Omental fat pad (tissue), 4 donors: ENCODE data around the gene POU2F1. TPM values are rescaled to one million over a fixed set of nuclear protein-coding genes. Genes with fewer than 3 reads are reported as not detected.
"Not testable (repeated sequence)": the region's sequence is repeated elsewhere in the genome, so short reads cannot be mapped to it uniquely, and the experiment has no call there.

Experiments
- ATAC-seq: fragments of 150-250 bp; one replicate; pipeline ENCODE4 v1.9.1; 2016; ENCODE audit warnings: mild to moderate bottlenecking, moderate library complexity; ENCODE audit not compliant: low FRiP score
- DNase-seq: peaks from one replicate; pipeline ENCODE4 v3.0.0-alpha.2; 2019; ENCODE audit warnings: low spot score
- total RNA-seq, 4 donors: library from RNA; depleted of rRNA; stranded (reverse); fragments of >200 nt; gene quantifications; one replicate each; pipeline ENCODE4 v1.1.0, GENCODE V29; 2016
- TF ChIP-seq, protein P1 (sequence below), 3 donors: fragments of 450-650 bp; IDR thresholded peaks; one replicate each; pipeline ENCODE4 v1.5.1; 2016 to 2017; ENCODE audit warnings: antibody characterized with exemption in 3 of 3, mild to moderate bottlenecking in 3 of 3, moderate library complexity in 2 of 3

Gene POU2F1
- total RNA-seq, 4 donors from 2014 or later, result 10.3 to 18.9 (median 13.5) TPM

- ATAC-seq (no peak), DNase-seq (no peak)
- TF ChIP-seq, protein P1, sequence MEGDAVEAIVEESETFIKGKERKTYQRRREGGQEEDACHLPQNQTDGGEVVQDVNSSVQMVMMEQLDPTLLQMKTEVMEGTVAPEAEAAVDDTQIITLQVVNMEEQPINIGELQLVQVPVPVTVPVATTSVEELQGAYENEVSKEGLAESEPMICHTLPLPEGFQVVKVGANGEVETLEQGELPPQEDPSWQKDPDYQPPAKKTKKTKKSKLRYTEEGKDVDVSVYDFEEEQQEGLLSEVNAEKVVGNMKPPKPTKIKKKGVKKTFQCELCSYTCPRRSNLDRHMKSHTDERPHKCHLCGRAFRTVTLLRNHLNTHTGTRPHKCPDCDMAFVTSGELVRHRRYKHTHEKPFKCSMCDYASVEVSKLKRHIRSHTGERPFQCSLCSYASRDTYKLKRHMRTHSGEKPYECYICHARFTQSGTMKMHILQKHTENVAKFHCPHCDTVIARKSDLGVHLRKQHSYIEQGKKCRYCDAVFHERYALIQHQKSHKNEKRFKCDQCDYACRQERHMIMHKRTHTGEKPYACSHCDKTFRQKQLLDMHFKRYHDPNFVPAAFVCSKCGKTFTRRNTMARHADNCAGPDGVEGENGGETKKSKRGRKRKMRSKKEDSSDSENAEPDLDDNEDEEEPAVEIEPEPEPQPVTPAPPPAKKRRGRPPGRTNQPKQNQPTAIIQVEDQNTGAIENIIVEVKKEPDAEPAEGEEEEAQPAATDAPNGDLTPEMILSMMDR (IDR thresholded peaks at IDR 0.05), result no peak
These were observed 18.6 kb upstream of the POU2F1 start for GRCh38 chr1:167202049-167202448.

DNA sequence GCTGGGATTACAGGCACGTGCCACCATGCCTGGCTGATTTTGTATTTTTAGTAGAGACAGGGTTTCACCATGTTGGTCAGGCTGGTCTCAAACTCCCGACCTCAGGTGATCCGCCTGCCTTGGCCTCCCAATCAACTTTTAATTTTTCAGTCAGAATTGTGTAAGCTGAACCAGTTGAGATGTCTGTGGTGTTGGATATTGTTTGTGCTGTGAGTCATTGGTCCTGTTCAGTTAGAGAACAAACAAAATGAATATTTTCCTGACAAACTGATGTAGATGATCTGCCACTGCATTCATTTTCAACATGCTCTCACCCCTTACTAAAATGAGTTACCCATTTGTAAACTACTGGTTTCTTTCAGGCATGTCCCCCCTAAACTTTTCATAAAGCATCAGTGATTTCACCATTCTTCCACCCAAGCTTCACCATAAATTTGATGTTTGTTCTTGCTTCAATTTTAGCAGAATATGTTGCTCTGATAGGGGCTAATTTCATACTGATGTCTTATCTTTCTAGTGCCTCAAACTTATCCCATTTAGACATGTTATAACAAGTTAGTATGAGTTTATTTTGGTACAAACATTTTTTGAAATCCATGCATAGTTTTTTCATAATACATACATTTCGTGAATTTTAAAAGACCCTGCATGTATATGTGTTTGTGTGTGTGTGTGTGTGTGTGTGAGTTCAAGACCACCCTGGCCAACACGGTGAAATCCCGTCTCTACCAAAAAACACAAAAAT is 15.2 kb upstream of the POU2F1 start:
- DNase-seq, ATAC-seq: not testable (repeated sequence)

- DNase-seq (no peak), ATAC-seq (no peak)
- TF ChIP-seq, protein P1 (IDR thresholded peaks at IDR 0.05), result no peak
These were observed 14.4 kb upstream of the POU2F1 start for GRCh38 chr1:167206166-167206835.

DNA sequence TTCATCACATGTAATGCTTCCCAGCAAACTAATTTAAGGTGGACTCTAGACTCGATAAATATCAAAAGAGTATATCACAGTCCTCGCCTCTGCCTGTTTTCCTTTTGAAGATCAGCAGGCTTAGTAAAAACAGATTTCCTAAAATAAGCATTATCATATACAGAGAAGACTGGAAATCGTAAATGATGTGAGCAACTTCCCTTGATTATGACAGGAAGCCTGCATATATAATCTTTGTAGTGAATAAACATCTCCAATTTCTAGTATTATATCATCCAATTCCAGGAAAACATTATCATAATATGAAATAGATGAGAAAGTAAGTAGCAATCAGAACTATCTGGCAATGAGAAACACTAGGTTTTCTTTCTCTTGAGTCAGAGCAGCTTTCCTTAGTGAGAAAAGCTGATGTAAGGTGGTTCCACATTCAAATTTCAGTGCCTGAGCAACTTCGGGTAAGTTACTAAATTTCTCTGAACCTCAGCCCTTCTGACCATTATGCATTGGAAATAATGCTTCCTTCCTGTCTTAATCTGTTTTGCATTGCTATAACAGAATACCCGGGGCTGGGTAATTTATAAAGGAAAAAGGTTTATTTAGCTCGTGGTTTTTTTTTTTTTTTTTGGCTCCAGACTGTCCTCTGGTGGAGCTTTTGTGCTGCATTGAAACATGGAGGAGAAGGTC is 12.6 kb upstream of the POU2F1 start:
- DNase-seq (no peak), ATAC-seq (no peak)
- TF ChIP-seq, protein P1 (IDR thresholded peaks at IDR 0.05), result no peak

DNA sequence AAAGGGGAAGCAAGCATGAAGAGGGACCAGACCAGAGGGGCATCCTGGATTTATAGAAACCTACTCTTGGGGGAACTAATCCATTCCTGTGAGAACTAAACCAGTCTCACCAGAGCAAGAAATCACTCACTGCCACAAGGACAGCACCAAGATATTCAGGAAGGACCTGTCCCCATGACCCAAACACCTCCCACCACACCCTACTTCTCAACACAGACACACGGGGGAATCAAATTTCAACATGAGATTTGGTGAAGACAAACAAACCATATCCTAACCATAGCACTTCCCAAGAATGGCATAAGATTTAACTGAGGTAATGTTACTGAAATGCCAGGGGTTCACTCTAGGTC is 12.1 kb upstream of the POU2F1 start:
- TF ChIP-seq, protein P1 (IDR thresholded peaks at IDR 0.05), result no peak
- ATAC-seq (no peak), DNase-seq (no peak)

DNA sequence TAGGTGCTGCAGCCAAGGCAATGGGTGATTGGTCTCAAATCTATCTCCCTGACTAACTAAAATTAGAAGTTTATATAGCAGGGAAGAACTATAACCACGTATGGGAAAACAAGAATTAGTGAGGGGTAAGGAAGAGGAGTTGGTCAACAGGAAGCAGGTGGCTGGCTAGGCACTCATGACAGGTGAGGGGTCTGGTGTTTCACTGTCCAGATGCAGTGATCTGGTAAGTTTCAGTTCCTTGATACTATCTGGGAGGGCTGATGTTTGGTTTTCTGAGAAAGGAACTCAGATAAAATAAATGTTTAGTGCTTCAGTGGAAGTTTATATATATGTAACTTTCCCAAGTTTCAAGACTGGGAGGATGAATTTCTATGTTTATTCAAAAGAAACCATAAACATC is 11.6 kb upstream of the POU2F1 start:
- DNase-seq (no peak), ATAC-seq (no peak)
- TF ChIP-seq, protein P1 (IDR thresholded peaks at IDR 0.05), result no peak

DNA sequence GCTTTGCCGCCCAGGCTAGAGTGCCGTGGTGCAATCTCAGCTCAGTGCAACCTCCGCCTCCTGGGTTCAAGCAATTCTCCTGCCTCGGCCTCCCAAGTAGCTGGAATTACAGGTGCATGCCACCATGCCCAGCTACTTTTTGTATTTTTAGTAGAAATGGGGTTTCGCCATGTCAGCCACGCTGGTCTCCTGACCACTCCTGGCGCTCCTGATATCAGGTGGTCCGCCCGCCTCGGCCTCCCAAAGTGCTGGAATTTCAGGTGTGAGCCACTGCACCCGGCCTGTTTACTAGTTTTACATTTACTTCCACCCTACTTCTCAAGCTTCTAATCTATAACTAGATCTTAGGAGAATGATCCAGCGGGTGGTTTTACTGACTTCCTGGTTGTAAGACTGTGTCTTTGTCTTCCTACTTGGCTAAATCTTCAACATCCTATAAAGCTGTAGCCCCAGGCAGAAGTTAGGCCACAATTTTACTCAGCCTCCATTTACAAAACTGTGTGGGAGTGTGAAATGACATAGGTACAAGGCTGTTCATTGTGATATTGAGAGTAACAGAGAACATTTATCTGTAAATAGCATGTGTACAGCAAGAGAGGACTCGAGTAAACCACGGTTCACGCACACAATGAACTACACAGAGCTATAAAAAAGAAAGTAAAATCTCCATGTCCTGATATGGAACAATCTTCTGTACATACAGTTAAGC is 9.6 kb upstream of the POU2F1 start:
- DNase-seq (no peak), ATAC-seq (no peak)
- TF ChIP-seq, protein P1 (IDR thresholded peaks at IDR 0.05), result no peak
